ENCODE measurements around the gene C3orf49. TPM values are rescaled to one million over a fixed set of nuclear protein-coding genes. Genes with fewer than 3 reads are reported as not detected.

C3orf49 gene
- total and polyA plus RNA-seq, 9 of the 15 experiments (the other 6 are each of a cell fraction or from before 2014, with no cell fraction given): not detected

GRCh38 chr3:63863150-63864007 lies 44.3 kb downstream of the C3orf49 start, which contains the start of the genes ATXN7 and THOC7 (continued):
- TF ChIP-seq NFRKB (IDR thresholded peaks at IDR 0.05; ENCODE audit: low read depth) (0 out of 2 replicates have a peak, but pooled peaks have one; percentile 29), RBFOX2 (IDR thresholded peaks at IDR 0.05; ENCODE audit: low read depth, low read length) (peak; percentile 81), POLR2A (conservative IDR thresholded peaks at IDR 0.05) (0 out of 2 replicates have a peak, but pooled peaks have one; percentile 17), PHF8 (IDR thresholded peaks at IDR 0.05; ENCODE audit: borderline replicate concordance, low read length) (peak; percentile 65; the same call in 1 of the 2 replicates), MNT (conservative IDR thresholded peaks at IDR 0.05) (peak in 1 of 2 experiments; percentile 56; a peak in 3 of 4 replicates), RBM14 (IDR thresholded peaks at IDR 0.05; ENCODE audit: borderline replicate concordance, insufficient read depth, low read depth, low read length) (0 out of 2 replicates have a peak, but pooled peaks have one; percentile 60), ZBTB7A (IDR thresholded peaks at IDR 0.05; ENCODE audit: borderline replicate concordance, control insufficient read depth, low read depth, low read length) (peak; percentile 67; the same call in 1 of the 2 replicates), SMAD4 (CRISPR knock-in tag; conservative IDR thresholded peaks at IDR 0.05) (no peak; the same call in 1 of the 2 replicates), ZFX (CRISPR knock-in tag; IDR thresholded peaks at IDR 0.05) (peak; percentile 82), SMARCB1 (IDR thresholded peaks at IDR 0.05; ENCODE audit: insufficient read length, low read depth) (no peak), SRSF3 (IDR thresholded peaks at IDR 0.05; ENCODE audit: insufficient read depth, low read length) (0 out of 2 replicates have a peak, but pooled peaks have one; percentile 36), ZBTB40 (IDR thresholded peaks at IDR 0.05) (0 out of 2 replicates have a peak, but pooled peaks have one; percentile 5), ZBTB40 (CRISPR knock-in tag; IDR thresholded peaks at IDR 0.05) (no peak), SP1 (CRISPR knock-in tag; IDR thresholded peaks at IDR 0.05) (0 out of 2 replicates have a peak, but pooled peaks have one; percentile 30)

All from K562 (cell line).